GM23338 (cell line): ENCODE results near the gene OBSL1. TPM values are rescaled to one million over a fixed set of nuclear protein-coding genes. Genes with fewer than 3 reads are reported as not detected.

ENCODE experiments used
- ATAC-seq: fragments of 200-7000 bp; cut with Tn5 transposase; 3 replicates; pipeline ENCODE4 v1.9.1; 2020
- DNase-seq: peaks from one replicate; pipeline ENCODE4 v3.0.0-alpha.2; 2015; ENCODE audit warnings: low spot score
- H2AFZ ChIP-seq: fragments of 200-600 bp; sonication (generic); 2 replicates; pipeline ENCODE4 v1.8.0; 2016; ENCODE audit warnings: antibody characterized with exemption, mild to moderate bottlenecking, moderate library complexity
- H3F3A ChIP-seq: fragments of 200-600 bp; sonication (generic); replicated peaks from 2 replicates; pipeline ENCODE4 v1.8.0; 2017; ENCODE audit warnings: antibody characterized with exemption, mixed run types, low read depth
- H3K27ac ChIP-seq: fragments of 200-600 bp; sonication (generic); 2 replicates; pipeline ENCODE4 v1.6.1; 2016; ENCODE audit warnings: low read depth
- H3K27me3 ChIP-seq: fragments of 200-600 bp; sonication (generic); 2 replicates; pipeline ENCODE4 v1.8.0; 2016; ENCODE audit warnings: mild to moderate bottlenecking, mixed run types, moderate library complexity; ENCODE audit not compliant: insufficient read depth
- H3K36me3 ChIP-seq: fragments of 200-600 bp; sonication (generic); 2 replicates; pipeline ENCODE4 v1.8.0; 2016; ENCODE audit warnings: mild to moderate bottlenecking; ENCODE audit not compliant: insufficient read depth
- H3K4me1 ChIP-seq: fragments of 200-600 bp; sonication (generic); 2 replicates; pipeline ENCODE4 v1.8.0; 2016; ENCODE audit warnings: mild to moderate bottlenecking, moderate library complexity; ENCODE audit not compliant: insufficient read depth
- H3K4me2 ChIP-seq: fragments of 200-600 bp; sonication (generic); 2 replicates; pipeline ENCODE4 v1.7.1; 2017; ENCODE audit warnings: mixed run types
- H3K4me3 ChIP-seq: fragments of 200-600 bp; sonication (generic); 2 replicates; pipeline ENCODE4 v1.6.1; 2016; ENCODE audit warnings: mixed run types
- H3K79me2 ChIP-seq: fragments of 200-600 bp; sonication (generic); replicated peaks from 2 replicates; pipeline ENCODE4 v1.8.0; 2017; ENCODE audit warnings: mild to moderate bottlenecking; ENCODE audit not compliant: insufficient read depth
- H3K9me2 ChIP-seq: fragments of 200-600 bp; sonication (generic); 2 replicates; pipeline ENCODE4 v1.8.0; 2017; ENCODE audit not compliant: insufficient read depth
- H4K20me1 ChIP-seq: fragments of 200-600 bp; sonication (generic); replicated peaks from 2 replicates; pipeline ENCODE4 v1.8.0; 2017; ENCODE audit warnings: mild to moderate bottlenecking; ENCODE audit not compliant: insufficient read depth
- H3K27ac Mint-ChIP-seq: 2 replicates; pipeline ENCODE4 v1.8.0; 2020; ENCODE audit warnings: inconsistent platforms, mild to moderate bottlenecking, moderate library complexity, mixed read lengths
- H3K27me3 Mint-ChIP-seq: 3 replicates; pipeline ENCODE4 v1.8.0; 2022; ENCODE audit warnings: low read depth, mild to moderate bottlenecking, moderate library complexity, mixed read lengths, inconsistent platforms; ENCODE audit not compliant: insufficient read depth, poor library complexity
- H3K36me3 Mint-ChIP-seq: 3 replicates; pipeline ENCODE4 v1.8.0; 2021; ENCODE audit warnings: low read depth, mild to moderate bottlenecking, inconsistent platforms, moderate library complexity, mixed read lengths
- H3K4me1 Mint-ChIP-seq: 3 replicates; pipeline ENCODE4 v1.8.0; 2020; ENCODE audit warnings: mild to moderate bottlenecking, inconsistent platforms, mixed read lengths
- H3K4me3 Mint-ChIP-seq: 3 replicates; pipeline ENCODE4 v1.8.0; 2021; ENCODE audit warnings: moderate library complexity, mild to moderate bottlenecking, inconsistent platforms, mixed read lengths
- H3K9me3 Mint-ChIP-seq: 3 replicates; pipeline ENCODE4 v1.8.0; 2020; ENCODE audit warnings: moderate library complexity, mild to moderate bottlenecking, inconsistent platforms, mixed read lengths
- CREB1 ChIP-seq: fragments of 250-450 bp; sonication (Bioruptor Pico); IDR thresholded peaks from 2 replicates; pipeline ENCODE4 v1.5.0; 2020; ENCODE audit warnings: low read depth, mild to moderate bottlenecking, moderate library complexity
- CTCF ChIP-seq, 2 experiments: fragments of 200-600 bp in 1 of 2; sonication (generic) in 1 of 2; conservative IDR thresholded peaks; 2 replicates each; pipeline versions ENCODE4 v1.5.1 to v1.6.1; 2016 to 2017; ENCODE audit warnings: antibody characterized with exemption in 2 of 2, low read depth in 2 of 2, mild to moderate bottlenecking in 2 of 2, moderate library complexity in 1 of 2
- ETS1 ChIP-seq: IDR thresholded peaks from 2 replicates; pipeline ENCODE4 v1.6.1; 2016; ENCODE audit warnings: antibody characterized with exemption
- EZH2 ChIP-seq: fragments of 200-600 bp; sonication (generic); IDR thresholded peaks from one replicate; pipeline ENCODE4 v1.8.0; 2017; ENCODE audit warnings: antibody characterized with exemption, mild to moderate bottlenecking, low read depth; ENCODE audit not compliant: unreplicated experiment
- EZH2phosphoT487 ChIP-seq: fragments of 200-600 bp; sonication (generic); IDR thresholded peaks from one replicate; pipeline ENCODE4 v1.8.1; 2018; ENCODE audit warnings: antibody characterized with exemption; ENCODE audit not compliant: unreplicated experiment
- JUNB ChIP-seq: IDR thresholded peaks from one replicate; pipeline ENCODE4 v1.6.1; 2016; ENCODE audit warnings: antibody characterized with exemption; ENCODE audit not compliant: unreplicated experiment
- NANOG ChIP-seq: IDR thresholded peaks from 2 replicates; pipeline ENCODE4 v1.6.1; 2016; ENCODE audit warnings: antibody characterized with exemption, borderline replicate concordance
- POLR2AphosphoS5 ChIP-seq: IDR thresholded peaks from 2 replicates; pipeline ENCODE4 v1.6.1; 2016; ENCODE audit warnings: antibody characterized with exemption, low read depth
- REST ChIP-seq: IDR thresholded peaks from one replicate; pipeline ENCODE4 v1.6.1; 2018; ENCODE audit warnings: antibody characterized with exemption; ENCODE audit not compliant: unreplicated experiment
- STAT1 ChIP-seq: IDR thresholded peaks from one replicate; pipeline ENCODE4 v1.6.1; 2016; ENCODE audit warnings: antibody characterized with exemption; ENCODE audit not compliant: unreplicated experiment
- ZNF114 ChIP-seq: fragments of 250-450 bp; sonication (Bioruptor Pico); IDR thresholded peaks from 2 replicates; pipeline ENCODE4 v1.5.0; 2020; ENCODE audit warnings: mild to moderate bottlenecking, moderate library complexity
- ZNF331 ChIP-seq: fragments of 250-450 bp; sonication (Bioruptor Pico); IDR thresholded peaks from 2 replicates; pipeline ENCODE4 v1.5.0; 2020; ENCODE audit warnings: low read depth, mild to moderate bottlenecking, moderate library complexity
- polyA plus RNA-seq: library from polyadenylated mRNA; unstranded; fragments of >200 nt; fragmentation: Nextera tagmentation; extraction: Ambion mirVana; gene quantifications from 2 replicates; pipeline ENCODE4 v1.2.1, GENCODE V29; 2016
- total RNA-seq: library from RNA; depleted of rRNA; stranded (reverse); fragments of >200 nt; shearing (Covaris generic); gene quantifications from 2 replicates; pipeline ENCODE4 v1.2.3, GENCODE V29; 2014
- TF ChIP-seq, protein P1 (sequence below): fragments of 250-450 bp; sonication (Bioruptor Pico); IDR thresholded peaks from 2 replicates; pipeline ENCODE4 v1.5.0; 2020; ENCODE audit warnings: mild to moderate bottlenecking, moderate library complexity

OBSL1 gene
- total and polyA plus RNA-seq, 2 experiments from 2014 or later = 94.9 to 207 TPM

- Histone ChIP-seq H2AFZ (peak overlapping the region; percentile 94; the same call in 1 of the 2 replicates), H3K9me2 (0 out of 2 replicates have a peak, but pooled peaks cover 4% of the 10 kb centered on the region), H3K4me2 (peak overlapping the region; percentile 72; the same call in 1 of the 2 replicates), H3K27ac (no peak overlapping the region), H3K27me3 (no peaks in the 10 kb centered on the region), H4K20me1 (no peaks in the 10 kb centered on the region), H3F3A (peaks cover 4% of the 10 kb centered on the region; the same call in 1 of the 2 replicates), H3K36me3 (no peaks in the 10 kb centered on the region), H3K79me2 (no peaks in the 10 kb centered on the region), H3K4me1 (peaks cover 40% of the 10 kb centered on the region), H3K4me3 (no peak overlapping the region)
- H3K27ac Mint-ChIP-seq = no peak overlapping the region
- DNase-seq (no peak), ATAC-seq (no peak)
- no peaks in the 10 kb centered on the region; the same call in 2 of the 3 replicates for H3K36me3 Mint-ChIP-seq
- H3K4me3 Mint-ChIP-seq = no peak overlapping the region; the same call in 2 of the 3 replicates
- peaks cover 48% of the 10 kb centered on the region for H3K4me1 Mint-ChIP-seq
- TF ChIP-seq POLR2AphosphoS5 (no peak), ZNF114 (CRISPR knock-in tag) (no peak), EZH2 (no peak), CTCF (conservative IDR thresholded peaks at IDR 0.05; ENCODE audit: low read depth in 2 of 2) (no peak), REST (no peak), JUNB (no peak), NANOG (no peak), ZNF331 (CRISPR knock-in tag) (no peak), CREB1 (no peak), ETS1 (no peak), EZH2phosphoT487 (no peak), STAT1 (no peak)
- TF ChIP-seq, protein P1, sequence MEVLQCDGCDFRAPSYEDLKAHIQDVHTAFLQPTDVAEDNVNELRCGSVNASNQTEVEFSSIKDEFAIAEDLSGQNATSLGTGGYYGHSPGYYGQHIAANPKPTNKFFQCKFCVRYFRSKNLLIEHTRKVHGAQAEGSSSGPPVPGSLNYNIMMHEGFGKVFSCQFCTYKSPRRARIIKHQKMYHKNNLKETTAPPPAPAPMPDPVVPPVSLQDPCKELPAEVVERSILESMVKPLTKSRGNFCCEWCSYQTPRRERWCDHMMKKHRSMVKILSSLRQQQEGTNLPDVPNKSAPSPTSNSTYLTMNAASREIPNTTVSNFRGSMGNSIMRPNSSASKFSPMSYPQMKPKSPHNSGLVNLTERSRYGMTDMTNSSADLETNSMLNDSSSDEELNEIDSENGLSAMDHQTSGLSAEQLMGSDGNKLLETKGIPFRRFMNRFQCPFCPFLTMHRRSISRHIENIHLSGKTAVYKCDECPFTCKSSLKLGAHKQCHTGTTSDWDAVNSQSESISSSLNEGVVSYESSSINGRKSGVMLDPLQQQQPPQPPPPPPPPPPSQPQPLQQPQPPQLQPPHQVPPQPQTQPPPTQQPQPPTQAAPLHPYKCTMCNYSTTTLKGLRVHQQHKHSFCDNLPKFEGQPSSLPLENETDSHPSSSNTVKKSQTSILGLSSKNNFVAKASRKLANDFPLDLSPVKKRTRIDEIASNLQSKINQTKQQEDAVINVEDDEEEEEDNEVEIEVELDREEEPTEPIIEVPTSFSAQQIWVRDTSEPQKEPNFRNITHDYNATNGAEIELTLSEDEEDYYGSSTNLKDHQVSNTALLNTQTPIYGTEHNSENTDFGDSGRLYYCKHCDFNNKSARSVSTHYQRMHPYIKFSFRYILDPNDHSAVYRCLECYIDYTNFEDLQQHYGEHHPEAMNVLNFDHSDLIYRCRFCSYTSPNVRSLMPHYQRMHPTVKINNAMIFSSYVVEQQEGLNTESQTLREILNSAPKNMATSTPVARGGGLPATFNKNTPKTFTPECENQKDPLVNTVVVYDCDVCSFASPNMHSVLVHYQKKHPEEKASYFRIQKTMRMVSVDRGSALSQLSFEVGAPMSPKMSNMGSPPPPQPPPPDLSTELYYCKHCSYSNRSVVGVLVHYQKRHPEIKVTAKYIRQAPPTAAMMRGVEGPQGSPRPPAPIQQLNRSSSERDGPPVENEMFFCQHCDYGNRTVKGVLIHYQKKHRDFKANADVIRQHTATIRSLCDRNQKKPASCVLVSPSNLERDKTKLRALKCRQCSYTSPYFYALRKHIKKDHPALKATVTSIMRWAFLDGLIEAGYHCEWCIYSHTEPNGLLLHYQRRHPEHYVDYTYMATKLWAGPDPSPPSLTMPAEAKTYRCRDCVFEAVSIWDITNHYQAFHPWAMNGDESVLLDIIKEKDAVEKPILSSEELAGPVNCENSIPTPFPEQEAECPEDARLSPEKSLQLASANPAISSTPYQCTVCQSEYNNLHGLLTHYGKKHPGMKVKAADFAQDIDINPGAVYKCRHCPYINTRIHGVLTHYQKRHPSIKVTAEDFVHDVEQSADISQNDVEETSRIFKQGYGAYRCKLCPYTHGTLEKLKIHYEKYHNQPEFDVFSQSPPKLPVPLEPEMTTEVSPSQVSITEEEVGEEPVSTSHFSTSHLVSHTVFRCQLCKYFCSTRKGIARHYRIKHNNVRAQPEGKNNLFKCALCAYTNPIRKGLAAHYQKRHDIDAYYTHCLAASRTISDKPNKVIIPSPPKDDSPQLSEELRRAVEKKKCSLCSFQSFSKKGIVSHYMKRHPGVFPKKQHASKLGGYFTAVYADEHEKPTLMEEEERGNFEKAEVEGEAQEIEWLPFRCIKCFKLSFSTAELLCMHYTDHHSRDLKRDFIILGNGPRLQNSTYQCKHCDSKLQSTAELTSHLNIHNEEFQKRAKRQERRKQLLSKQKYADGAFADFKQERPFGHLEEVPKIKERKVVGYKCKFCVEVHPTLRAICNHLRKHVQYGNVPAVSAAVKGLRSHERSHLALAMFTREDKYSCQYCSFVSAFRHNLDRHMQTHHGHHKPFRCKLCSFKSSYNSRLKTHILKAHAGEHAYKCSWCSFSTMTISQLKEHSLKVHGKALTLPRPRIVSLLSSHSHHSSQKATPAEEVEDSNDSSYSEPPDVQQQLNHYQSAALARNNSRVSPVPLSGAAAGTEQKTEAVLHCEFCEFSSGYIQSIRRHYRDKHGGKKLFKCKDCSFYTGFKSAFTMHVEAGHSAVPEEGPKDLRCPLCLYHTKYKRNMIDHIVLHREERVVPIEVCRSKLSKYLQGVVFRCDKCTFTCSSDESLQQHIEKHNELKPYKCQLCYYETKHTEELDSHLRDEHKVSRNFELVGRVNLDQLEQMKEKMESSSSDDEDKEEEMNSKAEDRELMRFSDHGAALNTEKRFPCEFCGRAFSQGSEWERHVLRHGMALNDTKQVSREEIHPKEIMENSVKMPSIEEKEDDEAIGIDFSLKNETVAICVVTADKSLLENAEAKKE (CRISPR knock-in tag) = no peak
- H3K9me3 Mint-ChIP-seq = no peaks in the 10 kb centered on the region
- H3K27me3 Mint-ChIP-seq = peaks cover 17% of the 10 kb centered on the region
Measured at GRCh38 chr2:219575566-219576504, 4.5 kb upstream of the OBSL1 start.
